Hematopoietic multipotent progenitor cell treated with erythropoietin and hydrocortisone succinate and interleukin-3 and kit ligand, for 17 days (in vitro differentiated cells): ENCODE measurements around the gene CCT8.
"Not testable (repeated sequence)": the region's sequence is repeated elsewhere in the genome, so short reads cannot be mapped to it uniquely, and the experiment has no call there.

ENCODE experiments used
- DNase-seq: peaks from one replicate; pipeline ENCODE4 v3.0.0-alpha.2; 2015; ENCODE audit warnings: low spot score

CCT8 gene

DNA sequence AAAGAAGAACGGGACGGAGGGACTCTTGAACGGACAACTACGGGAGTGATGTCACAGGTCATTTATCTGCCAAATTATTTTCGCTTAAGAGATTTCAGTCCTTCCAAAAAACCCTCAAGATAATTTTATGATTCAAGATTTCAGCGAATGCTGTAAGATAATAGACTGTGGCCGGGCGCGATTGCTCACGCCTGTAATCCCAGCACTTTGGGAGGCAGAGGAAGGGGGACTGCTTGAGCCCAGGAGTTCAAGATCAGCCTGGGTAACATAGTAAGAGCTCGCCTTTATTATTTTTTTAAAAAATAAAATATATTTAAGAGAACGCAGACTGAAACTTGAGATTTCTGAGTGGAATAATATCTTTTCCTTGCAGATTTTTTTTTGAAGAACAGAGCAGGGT lies 54.9 kb downstream of the CCT8 start:
- DNase-seq, result peak; percentile 18

DNA sequence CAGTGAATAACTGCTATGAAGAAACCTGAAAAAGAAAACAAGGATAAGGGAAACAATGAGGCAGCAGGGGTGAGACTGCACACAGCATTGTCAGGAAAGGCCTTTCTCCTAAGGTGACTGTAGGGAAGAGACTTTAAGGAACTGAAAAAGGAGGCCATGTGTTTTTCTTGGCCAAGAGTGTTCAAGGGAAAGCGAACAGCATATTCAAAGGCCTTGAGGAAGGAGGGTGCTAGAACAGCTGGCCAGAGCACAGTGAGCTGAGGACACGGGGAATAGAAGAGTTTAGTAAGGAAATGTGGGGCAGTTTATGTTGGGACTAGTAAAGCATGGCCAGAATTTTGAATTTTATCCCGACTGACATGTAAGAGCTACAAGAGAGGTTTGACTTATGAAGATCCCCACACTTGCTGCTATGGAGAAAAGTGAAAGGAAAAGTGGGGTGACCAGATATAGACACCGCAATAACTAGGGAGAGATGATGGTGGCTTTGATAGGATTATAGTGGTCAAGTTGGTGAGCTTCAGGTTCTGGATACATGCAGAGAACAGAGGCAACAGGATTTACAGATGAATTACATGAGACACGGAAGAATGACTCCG lies 55.7 kb downstream of the CCT8 start:
- no peak for DNase-seq

DNA sequence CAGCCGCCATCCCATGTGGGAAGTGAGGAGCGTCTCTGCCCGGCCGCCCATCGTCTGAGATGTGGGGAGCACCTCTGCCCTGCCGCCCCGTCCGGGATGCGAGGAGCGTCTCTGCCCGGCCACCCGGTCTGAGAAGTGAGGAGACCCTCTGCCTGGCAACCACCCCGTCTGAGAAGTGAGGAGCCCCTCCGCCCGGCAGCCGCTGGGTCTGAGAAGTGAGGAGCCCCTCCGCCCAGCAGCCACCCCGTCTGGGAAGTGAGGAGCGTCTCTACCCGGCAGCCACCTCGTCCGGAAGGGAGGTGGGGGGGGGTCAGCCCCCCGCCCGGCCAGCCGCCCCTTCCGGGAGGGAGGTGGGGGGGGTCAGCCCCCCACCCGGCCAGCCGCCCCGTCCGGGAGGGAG lies 62.2 kb downstream of the CCT8 start:
- DNase-seq, result not testable (repeated sequence)

GRCh38 chr21:29008367-29008766 lies 65.1 kb downstream of the CCT8 start:
- DNase-seq, result no peak

DNA sequence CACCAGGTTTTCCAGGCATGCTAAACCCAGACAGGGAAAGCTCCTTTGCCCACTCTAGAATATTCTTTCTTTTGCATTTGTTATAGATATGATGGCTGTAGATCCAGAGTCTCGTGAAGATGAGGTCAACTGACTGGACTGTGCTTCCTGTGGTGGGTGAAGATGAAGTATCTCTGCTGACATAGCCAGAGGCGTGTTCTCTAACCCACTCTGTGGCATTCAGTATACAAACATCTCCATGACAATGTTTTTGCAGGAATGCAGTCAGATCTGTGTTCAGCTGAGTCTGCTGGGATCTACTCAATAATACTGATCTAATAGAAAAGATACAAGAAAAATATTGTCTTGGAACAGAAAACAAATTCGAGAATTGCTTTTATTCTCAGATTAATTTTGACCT lies 65.6 kb downstream of the CCT8 start:
- no peak for DNase-seq

- no peak for DNase-seq
Observed at GRCh38 chr21:29007135-29007534, 66.3 kb downstream of the CCT8 start.
